ENCODE data around the gene MARCHF5. TPM values are rescaled to one million over a fixed set of nuclear protein-coding genes. Genes with fewer than 3 reads are reported as not detected.
"Not testable (repeated sequence)": the region's sequence is repeated elsewhere in the genome, so short reads cannot be mapped to it uniquely, and the experiment has no call there.

MARCHF5 gene
- total and polyA plus RNA-seq, 2 experiments from 2014 or later: 19.3 to 47.4 TPM

DNA sequence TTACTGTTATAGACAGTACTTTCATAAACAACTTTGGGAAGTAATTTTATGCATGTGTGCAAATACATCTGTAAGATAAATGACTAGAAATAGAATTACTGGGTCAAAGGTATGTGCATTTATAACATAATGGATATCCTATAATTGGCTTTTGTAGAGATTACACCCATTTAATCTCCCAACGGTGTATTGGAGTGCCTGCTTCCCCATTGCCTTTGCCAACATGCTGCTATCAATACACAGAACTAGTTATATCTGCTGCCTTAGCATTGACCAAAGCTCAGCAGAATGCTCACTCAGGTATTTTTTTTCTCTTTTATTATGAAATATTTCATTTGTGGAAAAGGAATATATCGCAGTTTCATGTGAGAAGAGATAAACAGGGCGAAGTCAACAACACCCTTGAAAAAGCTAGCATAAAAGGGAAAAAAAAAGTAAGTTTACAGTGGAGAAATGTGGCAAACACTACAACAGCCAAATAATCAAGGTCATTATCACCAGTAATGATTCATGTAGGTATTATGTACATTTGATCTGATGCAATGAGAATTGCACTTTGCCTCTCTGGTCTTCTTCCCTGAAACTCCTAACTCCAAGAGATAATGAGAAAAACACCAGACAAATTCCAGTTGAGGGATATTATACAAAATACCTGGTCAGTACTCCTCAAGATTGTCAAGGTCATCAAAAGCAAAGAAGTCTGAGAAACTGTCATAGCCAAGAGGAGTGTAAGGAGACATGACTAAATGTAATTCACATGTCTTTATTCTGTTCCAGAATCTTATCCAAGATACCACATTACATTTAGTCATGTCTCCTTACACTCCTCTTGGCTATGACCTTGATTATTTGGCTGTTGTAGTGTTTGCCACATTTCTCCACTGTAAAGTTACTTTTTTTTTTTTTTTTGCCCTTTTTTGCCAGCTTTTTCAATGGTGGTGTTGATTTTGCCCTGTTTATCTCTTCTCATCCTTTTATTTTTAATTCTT lies 36.8 kb downstream of the MARCHF5 start:
- Histone ChIP-seq H3K4me3 (no peak overlapping the region), H3K27me3 (no peaks in the 10 kb centered on the region), H3K4me1 (ENCODE audit: low read depth) (no peaks in the 10 kb centered on the region), H3K27ac (peak overlapping the region; percentile 16), H3K9me3 (ENCODE audit: low read depth) (no peaks in the 10 kb centered on the region), H3K36me3 (peaks cover 2% of the 10 kb centered on the region)
- no peak for DNase-seq (ENCODE audit: low read depth in 1 of 2, low spot score in 1 of 2)
- TF ChIP-seq, protein P1, sequence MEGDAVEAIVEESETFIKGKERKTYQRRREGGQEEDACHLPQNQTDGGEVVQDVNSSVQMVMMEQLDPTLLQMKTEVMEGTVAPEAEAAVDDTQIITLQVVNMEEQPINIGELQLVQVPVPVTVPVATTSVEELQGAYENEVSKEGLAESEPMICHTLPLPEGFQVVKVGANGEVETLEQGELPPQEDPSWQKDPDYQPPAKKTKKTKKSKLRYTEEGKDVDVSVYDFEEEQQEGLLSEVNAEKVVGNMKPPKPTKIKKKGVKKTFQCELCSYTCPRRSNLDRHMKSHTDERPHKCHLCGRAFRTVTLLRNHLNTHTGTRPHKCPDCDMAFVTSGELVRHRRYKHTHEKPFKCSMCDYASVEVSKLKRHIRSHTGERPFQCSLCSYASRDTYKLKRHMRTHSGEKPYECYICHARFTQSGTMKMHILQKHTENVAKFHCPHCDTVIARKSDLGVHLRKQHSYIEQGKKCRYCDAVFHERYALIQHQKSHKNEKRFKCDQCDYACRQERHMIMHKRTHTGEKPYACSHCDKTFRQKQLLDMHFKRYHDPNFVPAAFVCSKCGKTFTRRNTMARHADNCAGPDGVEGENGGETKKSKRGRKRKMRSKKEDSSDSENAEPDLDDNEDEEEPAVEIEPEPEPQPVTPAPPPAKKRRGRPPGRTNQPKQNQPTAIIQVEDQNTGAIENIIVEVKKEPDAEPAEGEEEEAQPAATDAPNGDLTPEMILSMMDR (IDR thresholded peaks at IDR 0.05; ENCODE audit: low read depth, low read length): no peak

DNA sequence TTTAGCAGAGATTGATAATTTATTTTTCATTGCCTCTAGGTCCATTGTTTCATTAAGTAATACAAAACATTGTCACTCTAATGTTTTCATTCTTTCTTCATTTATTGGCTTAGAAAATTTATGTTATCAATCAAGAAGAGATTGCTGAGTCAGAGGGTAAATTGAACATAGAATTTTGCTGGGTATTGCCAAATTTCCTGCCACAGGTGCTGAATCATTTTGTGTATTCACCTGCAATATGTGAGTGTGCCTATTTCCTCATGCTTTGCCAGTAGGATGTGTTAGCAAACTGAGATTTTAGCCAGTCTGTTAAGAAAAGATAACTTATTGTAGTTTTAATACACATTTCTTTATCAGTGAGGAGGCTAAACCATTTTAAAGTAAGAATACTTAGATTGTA lies 38.0 kb downstream of the MARCHF5 start:
- no peak for DNase-seq (ENCODE audit: low read depth in 1 of 2, low spot score in 1 of 2)
- Histone ChIP-seq H3K4me3 (no peak overlapping the region), H3K9me3 (ENCODE audit: low read depth) (no peaks in the 10 kb centered on the region), H3K4me1 (ENCODE audit: low read depth) (no peaks in the 10 kb centered on the region), H3K36me3 (peaks cover 2% of the 10 kb centered on the region), H3K27ac (peak overlapping the region; percentile 33), H3K27me3 (no peaks in the 10 kb centered on the region)
- TF ChIP-seq, protein P1 (IDR thresholded peaks at IDR 0.05; ENCODE audit: low read depth, low read length): no peak

DNA sequence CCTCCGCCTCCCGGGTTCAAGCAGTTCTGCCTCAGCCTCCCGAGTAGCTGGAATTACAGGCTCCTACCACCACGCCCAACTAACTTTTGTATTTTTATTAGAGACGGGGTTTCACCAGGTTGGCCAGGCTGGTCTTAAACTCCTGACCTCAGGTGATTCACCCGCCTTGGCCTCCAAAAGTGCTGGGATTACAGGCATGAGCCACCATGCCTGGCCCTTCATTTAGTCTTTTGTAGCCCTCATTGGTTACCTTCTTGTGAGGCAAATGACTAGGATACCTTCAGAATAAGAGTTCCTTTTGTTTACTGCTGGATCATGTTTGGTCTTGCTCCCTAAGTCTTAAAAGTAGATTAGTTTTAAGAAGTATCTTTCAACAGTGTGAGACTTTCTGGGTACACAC lies 39.0 kb downstream of the MARCHF5 start:
- H3K4me1 ChIP-seq (ENCODE audit: low read depth); H3K9me3 ChIP-seq (ENCODE audit: low read depth); H3K4me3 ChIP-seq; H3K36me3 ChIP-seq; H3K27me3 ChIP-seq; DNase-seq (ENCODE audit: low read depth in 1 of 2, low spot score in 1 of 2): not testable (repeated sequence)
- peak overlapping the region; percentile 28 for H3K27ac ChIP-seq

DNA sequence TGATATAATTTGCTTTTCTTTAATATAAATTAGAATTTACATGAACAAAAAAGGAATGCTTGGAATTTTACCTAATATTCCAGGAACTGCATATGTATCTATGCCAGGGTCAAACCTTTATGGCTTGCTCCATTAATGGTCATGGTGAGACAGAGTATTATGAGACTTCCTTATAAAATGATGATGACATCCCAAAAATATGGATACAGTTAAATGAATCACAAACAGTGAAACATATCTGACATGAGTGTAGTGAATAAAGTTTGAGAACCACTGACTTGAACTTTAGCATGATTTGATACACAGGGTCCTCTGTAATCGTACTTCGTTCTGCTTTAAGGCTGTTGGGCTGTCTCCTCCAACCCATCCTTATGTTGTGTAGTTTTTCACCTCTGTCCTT lies 51.8 kb downstream of the MARCHF5 start:
- peaks cover 22% of the 10 kb centered on the region for H3K36me3 ChIP-seq
- no peak for DNase-seq (ENCODE audit: low read depth in 1 of 2, low spot score in 1 of 2)
- H3K4me3 ChIP-seq: no peak overlapping the region
- H3K4me1 ChIP-seq (ENCODE audit: low read depth): no peaks in the 10 kb centered on the region
- no peaks in the 10 kb centered on the region for H3K9me3 ChIP-seq (ENCODE audit: low read depth)
- no peaks in the 10 kb centered on the region for H3K27me3 ChIP-seq
- no peak overlapping the region for H3K27ac ChIP-seq
- TF ChIP-seq, protein P1 (IDR thresholded peaks at IDR 0.05; ENCODE audit: low read depth, low read length): no peak

DNA sequence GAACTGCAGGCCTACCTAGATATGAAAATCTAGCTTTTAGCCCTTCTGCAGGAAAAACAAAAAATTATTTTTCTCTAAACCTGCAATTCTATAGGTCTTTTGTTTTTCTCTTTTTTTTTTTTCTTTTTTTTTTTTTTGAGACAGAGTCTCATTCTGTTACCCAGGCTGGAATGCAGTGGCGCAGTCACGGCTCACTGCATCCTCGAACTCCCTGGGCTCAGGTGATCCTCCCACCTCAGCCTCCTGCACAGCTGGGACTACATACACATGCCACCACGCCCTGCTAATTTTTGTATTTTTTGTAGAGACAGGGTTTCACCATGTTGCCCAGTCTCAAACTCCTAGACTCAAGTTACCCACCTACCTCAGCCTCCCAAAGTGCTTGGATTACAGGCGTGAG lies 54.6 kb downstream of the MARCHF5 start:
- H3K4me3 ChIP-seq; H3K4me1 ChIP-seq (ENCODE audit: low read depth); DNase-seq (ENCODE audit: low read depth in 1 of 2, low spot score in 1 of 2); H3K27ac ChIP-seq; H3K27me3 ChIP-seq; H3K9me3 ChIP-seq (ENCODE audit: low read depth): not testable (repeated sequence)
- H3K36me3 ChIP-seq: peaks cover 30% of the 10 kb centered on the region

DNA sequence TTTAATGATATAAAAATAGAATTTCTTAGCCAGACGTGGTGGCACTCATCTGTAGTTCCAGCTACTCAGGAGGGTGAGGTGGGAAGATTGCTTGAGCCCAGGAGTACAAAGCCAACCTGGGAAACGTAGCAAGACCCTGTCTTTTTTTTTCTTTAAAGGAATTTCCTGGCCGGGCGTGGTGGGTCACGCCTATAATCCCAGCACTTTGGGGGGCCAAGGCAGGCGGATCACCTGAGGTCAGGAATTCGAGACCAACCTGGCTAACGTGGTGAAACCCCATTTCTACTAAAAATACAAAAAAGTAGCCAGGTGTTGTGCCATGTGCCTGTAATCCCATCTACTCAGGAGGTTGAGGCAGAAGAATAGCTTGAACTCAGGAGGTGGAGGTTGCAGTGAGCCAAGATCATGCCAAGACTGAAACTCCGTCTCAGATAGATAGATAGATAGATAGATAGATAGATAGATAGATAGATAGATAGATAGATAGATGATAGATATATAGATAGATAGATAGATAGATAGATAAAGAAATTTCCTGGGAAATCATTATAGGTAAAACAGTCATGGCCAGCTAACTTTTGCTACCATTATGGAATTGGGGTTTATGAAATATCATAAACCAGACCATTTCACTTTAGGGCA lies 56.2 kb downstream of the MARCHF5 start:
- H3K36me3 ChIP-seq: peaks cover 30% of the 10 kb centered on the region
- not testable (repeated sequence) for H3K9me3 ChIP-seq (ENCODE audit: low read depth); H3K4me1 ChIP-seq (ENCODE audit: low read depth); H3K27me3 ChIP-seq; H3K4me3 ChIP-seq; H3K27ac ChIP-seq; DNase-seq (ENCODE audit: low read depth in 1 of 2, low spot score in 1 of 2)

DNA sequence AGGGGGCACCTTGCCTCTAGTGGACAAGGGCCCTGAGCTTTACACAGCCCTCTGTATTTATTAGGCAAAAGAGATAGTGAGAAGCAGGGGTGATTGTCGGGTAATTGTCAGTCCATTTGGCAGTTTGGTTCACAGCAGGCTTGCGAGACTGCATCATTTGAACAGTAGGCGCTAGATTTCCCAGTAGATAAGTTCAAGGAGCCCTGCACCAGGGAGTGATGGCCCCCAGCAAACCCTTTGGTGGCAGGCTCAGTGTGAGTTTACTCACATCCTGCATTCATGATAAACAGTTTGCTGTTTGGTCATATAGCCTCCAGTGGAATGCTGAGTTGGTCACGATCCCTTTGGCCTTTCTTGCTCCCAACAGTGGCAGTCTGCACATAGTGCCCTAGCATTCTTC lies 59.4 kb downstream of the MARCHF5 start:
- Histone ChIP-seq H3K9me3 (ENCODE audit: low read depth) (no peaks in the 10 kb centered on the region), H3K27ac (no peak overlapping the region), H3K36me3 (peaks cover 21% of the 10 kb centered on the region), H3K4me1 (ENCODE audit: low read depth) (no peaks in the 10 kb centered on the region), H3K4me3 (no peak overlapping the region), H3K27me3 (no peaks in the 10 kb centered on the region)
- no peak for DNase-seq (ENCODE audit: low read depth in 1 of 2, low spot score in 1 of 2)
- TF ChIP-seq, protein P1 (IDR thresholded peaks at IDR 0.05; ENCODE audit: low read depth, low read length): no peak

All from cardiac muscle cell (in vitro differentiated cells and primary cell).